Neural crest cell (in vitro differentiated cells): Measurements from ENCODE around the gene SYNE4. TPM values are rescaled to one million over a fixed set of nuclear protein-coding genes. Genes with fewer than 3 reads are reported as not detected.
A peak's percentile ranks its signal among the peaks of the same experiment; 100 is the strongest.
"Not testable (repeated sequence)": the region's sequence is repeated elsewhere in the genome, so short reads cannot be mapped to it uniquely, and the experiment has no call there.

Experiments used
- DNase-seq: peaks from one replicate; pipeline ENCODE4 v3.0.0; 2021; ENCODE audit warnings: low read depth, mixed read lengths, low spot score
- H3K27ac Mint-ChIP-seq: one replicate; pipeline ENCODE4 v1.8.0; 2021; ENCODE audit warnings: mild to moderate bottlenecking, mixed read lengths; ENCODE audit not compliant: unreplicated experiment
- H3K27me3 Mint-ChIP-seq: 2 replicates; pipeline ENCODE4 v1.8.0; 2021; ENCODE audit warnings: low read depth, mild to moderate bottlenecking, mixed read lengths
- H3K36me3 Mint-ChIP-seq: 2 replicates; pipeline ENCODE4 v1.8.0; 2021; ENCODE audit warnings: low read depth, mild to moderate bottlenecking, mixed read lengths
- H3K4me1 Mint-ChIP-seq: 2 replicates; pipeline ENCODE4 v1.8.0; 2021; ENCODE audit warnings: mixed read lengths
- H3K4me3 Mint-ChIP-seq: one replicate; pipeline ENCODE4 v1.8.0; 2021; ENCODE audit warnings: mild to moderate bottlenecking, mixed read lengths
- H3K9me3 Mint-ChIP-seq: 2 replicates; pipeline ENCODE4 v1.8.0; 2021; ENCODE audit warnings: mixed read lengths
- total RNA-seq: library from RNA; stranded (reverse); gene quantifications from 2 replicates; pipeline ENCODE4 v1.2.1, GENCODE V29; 2021
- TF ChIP-seq, protein P1 (sequence below): fragments of 200-600 bp; sonication (generic); conservative IDR thresholded peaks from 2 replicates; pipeline ENCODE4 v1.5.0; 2021; ENCODE audit warnings: antibody characterized with exemption, mild to moderate bottlenecking

Gene SYNE4
- total RNA-seq, 1 donor from 2014 or later = 0.54 TPM

DNA sequence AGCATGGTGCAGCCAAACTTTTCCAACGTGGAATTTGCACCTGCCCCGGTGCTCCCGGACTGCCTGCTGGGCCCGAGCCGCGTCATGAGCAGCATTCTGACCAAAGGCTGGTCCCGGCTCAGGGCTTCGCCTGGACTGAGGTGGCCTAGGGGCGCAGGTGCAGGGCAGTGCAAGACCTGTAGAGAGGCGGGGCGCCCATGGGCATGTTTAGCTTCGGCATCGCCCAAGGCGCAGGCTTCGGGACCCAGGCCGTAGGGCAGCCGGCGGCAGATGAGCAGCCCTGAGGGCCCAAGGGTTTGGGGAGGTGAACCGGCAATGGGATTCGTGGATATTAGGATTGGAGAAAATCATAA, 48.7 kb downstream of the SYNE4 start:
- H3K36me3 Mint-ChIP-seq = no peaks in the 10 kb centered on the region
- no peak overlapping the region for H3K27ac Mint-ChIP-seq
- peaks cover 70% of the 10 kb centered on the region for H3K27me3 Mint-ChIP-seq
- TF ChIP-seq, protein P1, sequence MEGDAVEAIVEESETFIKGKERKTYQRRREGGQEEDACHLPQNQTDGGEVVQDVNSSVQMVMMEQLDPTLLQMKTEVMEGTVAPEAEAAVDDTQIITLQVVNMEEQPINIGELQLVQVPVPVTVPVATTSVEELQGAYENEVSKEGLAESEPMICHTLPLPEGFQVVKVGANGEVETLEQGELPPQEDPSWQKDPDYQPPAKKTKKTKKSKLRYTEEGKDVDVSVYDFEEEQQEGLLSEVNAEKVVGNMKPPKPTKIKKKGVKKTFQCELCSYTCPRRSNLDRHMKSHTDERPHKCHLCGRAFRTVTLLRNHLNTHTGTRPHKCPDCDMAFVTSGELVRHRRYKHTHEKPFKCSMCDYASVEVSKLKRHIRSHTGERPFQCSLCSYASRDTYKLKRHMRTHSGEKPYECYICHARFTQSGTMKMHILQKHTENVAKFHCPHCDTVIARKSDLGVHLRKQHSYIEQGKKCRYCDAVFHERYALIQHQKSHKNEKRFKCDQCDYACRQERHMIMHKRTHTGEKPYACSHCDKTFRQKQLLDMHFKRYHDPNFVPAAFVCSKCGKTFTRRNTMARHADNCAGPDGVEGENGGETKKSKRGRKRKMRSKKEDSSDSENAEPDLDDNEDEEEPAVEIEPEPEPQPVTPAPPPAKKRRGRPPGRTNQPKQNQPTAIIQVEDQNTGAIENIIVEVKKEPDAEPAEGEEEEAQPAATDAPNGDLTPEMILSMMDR = no peak
- H3K4me1 Mint-ChIP-seq = no peaks in the 10 kb centered on the region
- H3K9me3 Mint-ChIP-seq = peaks cover 5% of the 10 kb centered on the region
- DNase-seq = no peak
- no peak overlapping the region for H3K4me3 Mint-ChIP-seq

DNA sequence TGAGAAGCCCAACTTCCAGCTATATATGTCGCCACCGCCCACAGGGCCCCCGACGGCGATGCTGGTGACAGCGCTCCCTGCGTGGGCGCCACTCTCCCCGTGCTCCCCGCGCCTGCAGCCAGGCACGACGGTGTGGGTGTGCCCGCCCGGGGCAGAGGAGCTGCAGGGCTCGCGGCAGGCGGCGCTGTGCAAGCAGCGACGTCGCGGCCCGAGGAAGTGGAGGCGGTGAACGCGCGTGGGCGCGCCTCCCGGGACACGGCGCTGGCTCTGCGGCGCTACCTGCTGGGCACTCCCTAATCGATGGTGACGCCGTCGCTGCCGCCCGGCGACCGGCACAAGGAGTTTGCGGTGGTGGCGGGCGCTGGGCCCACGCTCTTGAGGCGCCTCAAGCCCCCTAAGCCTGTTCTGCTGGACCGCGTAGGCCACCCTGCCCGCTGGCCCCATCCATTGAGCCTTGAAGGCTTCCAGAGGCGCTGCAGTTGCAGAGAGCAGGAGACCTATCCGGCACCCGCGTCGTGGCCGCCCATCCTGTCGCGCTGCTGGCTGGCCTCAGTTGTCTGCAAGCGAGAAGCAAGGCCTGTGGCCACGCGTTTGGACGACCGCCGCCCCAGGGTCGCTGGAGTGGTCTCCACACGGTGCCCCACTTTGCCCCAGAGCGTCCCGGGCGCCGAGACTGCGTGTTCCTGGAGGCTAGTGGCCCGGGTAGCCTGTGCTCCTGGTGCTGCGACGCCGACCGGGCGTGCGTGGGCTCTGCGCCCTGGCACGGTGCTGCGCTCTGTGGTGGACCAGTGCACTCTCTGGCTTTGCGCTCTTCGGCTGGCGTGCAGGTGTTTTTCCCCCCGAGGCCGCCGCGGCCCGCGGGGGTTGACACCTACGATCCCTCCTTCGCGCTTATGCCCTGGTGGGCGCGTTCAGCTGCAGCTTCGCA, 49.3 kb downstream of the SYNE4 start:
- peaks cover 70% of the 10 kb centered on the region for H3K27me3 Mint-ChIP-seq
- no peak overlapping the region for H3K27ac Mint-ChIP-seq
- H3K4me3 Mint-ChIP-seq = no peak overlapping the region
- DNase-seq = no peak
- H3K36me3 Mint-ChIP-seq = no peaks in the 10 kb centered on the region
- TF ChIP-seq, protein P1 = peak; percentile 15
- no peaks in the 10 kb centered on the region for H3K4me1 Mint-ChIP-seq
- peaks cover 5% of the 10 kb centered on the region for H3K9me3 Mint-ChIP-seq

DNA sequence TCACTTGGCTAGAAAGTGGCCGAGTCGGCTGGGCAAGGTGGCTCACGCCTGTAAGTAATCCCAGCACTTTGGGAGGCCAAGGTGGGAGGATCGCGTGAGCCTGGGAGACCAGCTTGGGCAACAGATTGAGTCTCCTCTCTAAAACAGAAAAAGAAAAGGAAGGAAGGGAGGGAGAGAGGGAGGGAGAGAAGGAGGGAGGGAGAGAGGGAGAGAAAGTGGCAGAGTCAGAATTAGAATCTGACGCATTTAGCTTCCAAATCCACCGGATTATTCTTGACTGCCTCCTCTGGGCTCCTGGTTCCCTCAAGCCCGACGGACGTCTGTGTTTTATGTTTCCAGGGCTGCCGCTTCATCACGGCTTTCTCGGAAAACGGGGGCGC, 50.0 kb downstream of the SYNE4 start:
- DNase-seq = no peak
- no peak overlapping the region for H3K27ac Mint-ChIP-seq
- H3K4me1 Mint-ChIP-seq = no peaks in the 10 kb centered on the region
- TF ChIP-seq, protein P1 = no peak
- H3K36me3 Mint-ChIP-seq = no peaks in the 10 kb centered on the region
- peaks cover 69% of the 10 kb centered on the region for H3K27me3 Mint-ChIP-seq
- no peak overlapping the region for H3K4me3 Mint-ChIP-seq
- peaks cover 5% of the 10 kb centered on the region for H3K9me3 Mint-ChIP-seq

DNA sequence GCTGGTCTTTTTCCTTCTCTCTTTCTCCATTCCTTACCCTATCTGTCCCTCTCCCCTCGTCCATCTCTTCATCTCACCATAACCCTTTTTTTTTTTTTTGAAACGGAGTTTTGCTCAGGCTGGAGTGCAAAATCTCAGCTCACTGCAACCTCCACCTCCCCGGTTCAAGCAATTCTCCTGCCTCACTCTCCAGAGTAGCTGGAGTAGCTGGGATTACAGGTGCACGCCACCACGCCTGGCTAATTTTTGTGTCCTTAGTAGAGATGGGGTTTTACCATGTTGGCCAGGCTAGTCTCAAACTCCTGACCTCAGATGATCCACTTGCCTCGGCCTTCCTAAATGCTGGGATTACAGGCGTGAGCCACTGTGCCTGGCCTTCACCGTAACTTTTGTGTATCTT, 51.2 kb downstream of the SYNE4 start:
- H3K9me3 Mint-ChIP-seq, DNase-seq, H3K36me3 Mint-ChIP-seq, H3K27ac Mint-ChIP-seq, H3K4me3 Mint-ChIP-seq, H3K4me1 Mint-ChIP-seq: not testable (repeated sequence)
- peaks cover 63% of the 10 kb centered on the region for H3K27me3 Mint-ChIP-seq

DNA sequence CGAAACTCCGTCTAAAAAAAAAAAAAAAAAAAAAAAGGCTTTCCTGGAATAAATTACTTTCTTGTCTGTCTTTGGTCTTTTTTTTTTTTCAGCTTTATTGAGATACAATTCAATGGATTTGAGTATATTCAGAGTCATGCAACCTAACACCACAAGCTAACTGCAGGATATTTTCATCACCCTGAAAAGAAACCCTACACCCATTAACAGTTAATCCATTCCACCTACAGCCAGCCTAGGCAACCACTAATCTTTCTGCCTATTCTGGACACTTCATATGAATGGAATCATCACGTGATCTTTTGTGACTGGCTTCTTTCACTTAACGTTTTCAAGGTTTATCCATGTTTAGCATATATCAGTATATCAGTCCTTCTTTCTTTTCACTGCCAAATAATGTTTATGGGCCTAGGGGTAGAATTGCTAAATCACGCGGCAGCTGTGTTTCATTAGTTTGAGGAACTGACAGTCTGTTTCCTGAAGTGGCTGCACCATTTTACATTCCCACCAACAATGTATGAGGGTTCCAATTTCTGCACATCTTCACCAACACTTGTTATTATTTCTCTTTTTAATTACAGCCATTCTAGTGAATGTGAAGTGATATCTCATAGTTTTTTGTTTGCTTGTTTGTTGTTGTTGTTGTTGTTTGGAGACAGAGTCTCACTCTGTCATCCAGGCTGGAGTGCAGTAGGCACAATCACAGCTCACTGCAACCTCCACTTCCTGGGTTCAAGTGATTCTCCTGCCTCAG, 52.6 kb downstream of the SYNE4 start:
- Mint-ChIP-seq H3K36me3 (no peaks in the 10 kb centered on the region), H3K27me3 (peaks cover 58% of the 10 kb centered on the region), H3K9me3 (peaks cover 5% of the 10 kb centered on the region), H3K4me1 (no peaks in the 10 kb centered on the region), H3K4me3 (no peak overlapping the region), H3K27ac (no peak overlapping the region)
- TF ChIP-seq, protein P1 = no peak
- no peak for DNase-seq

Other genes starting within 250 kb of the SYNE4 start
- gene ARHGAP33, start 233.2 kb downstream of the SYNE4 start, total RNA-seq = 109 and 110 TPM in 2 replicates
- not detected in 2 replicates for gene PRODH2, start 196.0 kb downstream of the SYNE4 start, total RNA-seq
- gene NPHS1, start 156.3 kb downstream of the SYNE4 start, total RNA-seq = not detected in 2 replicates
- 4.5 and 5.2 TPM in 2 replicates for gene KIRREL2, start 151.9 kb downstream of the SYNE4 start, total RNA-seq
- gene APLP1, start 140.2 kb downstream of the SYNE4 start, total RNA-seq = 140 and 143 TPM in 2 replicates
- gene NFKBID, start 108.3 kb downstream of the SYNE4 start, total RNA-seq = 6.4 and 8.0 TPM in 2 replicates
- not detected in 2 replicates for gene HCST, start 106.3 kb downstream of the SYNE4 start, total RNA-seq
- not detected in 2 replicates for gene TYROBP, start 100.5 kb downstream of the SYNE4 start, total RNA-seq
- 33.9 and 36.0 TPM in 2 replicates for gene LRFN3, start 72.4 kb downstream of the SYNE4 start, total RNA-seq
- 16.8 and 17.5 TPM in 2 replicates for gene SDHAF1, start 13.6 kb downstream of the SYNE4 start, total RNA-seq
- 21.7 and 23.7 TPM in 2 replicates for gene ALKBH6, start 5.4 kb upstream of the SYNE4 start, total RNA-seq
- 33.1 and 37.6 TPM in 2 replicates for gene CLIP3, start 24.1 kb upstream of the SYNE4 start, total RNA-seq
- gene THAP8, start 45.5 kb upstream of the SYNE4 start, total RNA-seq = 9.4 and 9.8 TPM in 2 replicates
- 34.2 and 35.3 TPM in 2 replicates for gene WDR62, start 46.1 kb upstream of the SYNE4 start, total RNA-seq
- not detected in 2 replicates for gene OVOL3, start 102.3 kb upstream of the SYNE4 start, total RNA-seq
- gene POLR2I, start 106.1 kb upstream of the SYNE4 start, total RNA-seq = 111 and 126 TPM in 2 replicates
- 214 and 219 TPM in 2 replicates for gene TBCB, start 106.7 kb upstream of the SYNE4 start, total RNA-seq
- gene CAPNS1, start 131.3 kb upstream of the SYNE4 start, total RNA-seq = 321 and 346 TPM in 2 replicates
- gene COX7A1, start 143.6 kb upstream of the SYNE4 start, total RNA-seq = not detected in 2 replicates
- 5.6 and 6.6 TPM in 2 replicates for gene ZNF565, start 205.9 kb upstream of the SYNE4 start, total RNA-seq
- gene ZNF146, start 206.3 kb upstream of the SYNE4 start, total RNA-seq = 88.0 and 90.5 TPM in 2 replicates